Fibroblast of lung (primary cell): ENCODE measurements around the gene MYMK. TPM values are rescaled to one million over a fixed set of nuclear protein-coding genes. Genes with fewer than 3 reads are reported as not detected.

Experiments
- DNase-seq, 2 donors: peaks; one replicate each; pipeline versions ENCODE4 v3.0.0 to v3.0.0-alpha.2; 2010; ENCODE audit warnings: low read depth in 2 of 2
- H2AFZ ChIP-seq: 2 replicates; pipeline ENCODE4 v1.5.1; 2012; ENCODE audit warnings: low read length, control low read depth, inconsistent platforms
- H3K27ac ChIP-seq: 2 replicates; pipeline ENCODE4 v1.5.1; 2011; ENCODE audit warnings: low read length, control low read depth; ENCODE audit not compliant: insufficient read depth
- H3K27me3 ChIP-seq: 2 replicates; pipeline ENCODE4 v1.5.1; 2011; ENCODE audit warnings: mild to moderate bottlenecking, low read length; ENCODE audit not compliant: control insufficient read depth, insufficient read depth
- H3K36me3 ChIP-seq: 2 replicates; pipeline ENCODE4 v1.5.1; 2011; ENCODE audit warnings: low read length; ENCODE audit not compliant: control insufficient read depth, insufficient read depth
- H3K4me1 ChIP-seq: 2 replicates; pipeline ENCODE4 v1.5.1; 2011; ENCODE audit warnings: low read length; ENCODE audit not compliant: control insufficient read depth, insufficient read depth; ENCODE audit errors: extremely low read depth
- H3K4me2 ChIP-seq: 2 replicates; pipeline ENCODE4 v1.5.1; 2011; ENCODE audit warnings: low read length, control low read depth; ENCODE audit not compliant: insufficient read depth; ENCODE audit errors: extremely low read depth
- H3K4me3 ChIP-seq, 4 experiments: fragments of 200-600 bp in 1 of 4; sonication (generic) in 1 of 4; replicated peaks in 1 of 4; 2 replicates each; pipeline ENCODE4 v1.5.1; 2011 to 2016; ENCODE audit warnings: low read length in 4 of 4, low read depth in 3 of 4, mild to moderate bottlenecking in 3 of 4, control low read depth in 2 of 4, inconsistent platforms in 1 of 4, mixed read lengths in 1 of 4; ENCODE audit not compliant: insufficient read depth in 1 of 4; ENCODE audit errors: control extremely low read depth in 1 of 4
- H3K79me2 ChIP-seq: 2 replicates; pipeline ENCODE4 v1.5.1; 2012; ENCODE audit warnings: mild to moderate bottlenecking, low read length, inconsistent platforms; ENCODE audit not compliant: control insufficient read depth, insufficient read depth
- H3K9ac ChIP-seq: 2 replicates; pipeline ENCODE4 v1.5.1; 2011; ENCODE audit warnings: mild to moderate bottlenecking, low read length, control low read depth; ENCODE audit not compliant: insufficient read depth
- H3K9me3 ChIP-seq: 2 replicates; pipeline ENCODE4 v1.5.1; 2012; ENCODE audit warnings: low read depth, low read length; ENCODE audit not compliant: control insufficient read depth, insufficient read depth
- H4K20me1 ChIP-seq: 2 replicates; pipeline ENCODE4 v1.5.1; 2011; ENCODE audit warnings: low read length; ENCODE audit not compliant: control insufficient read depth, insufficient read depth; ENCODE audit errors: extremely low read depth
- CTCF ChIP-seq, 2 donors: IDR thresholded peaks in 1 of 2; conservative IDR thresholded peaks in 1 of 2; 1 replicate in 1 of 2; 2 replicates in 1 of 2; pipeline ENCODE4 v1.5.1; 2011 to 2012; ENCODE audit warnings: low read length in 2 of 2, control low read depth in 1 of 2, inconsistent platforms in 1 of 2, low read depth in 1 of 2, mild to moderate bottlenecking in 1 of 2
- EZH2 ChIP-seq: IDR thresholded peaks from 2 replicates; pipeline ENCODE4 v1.5.1; 2012; ENCODE audit warnings: low read length, control low read depth, mild to moderate bottlenecking; ENCODE audit errors: missing control alignments
- polyA plus RNA-seq, 2 donors: library from polyadenylated mRNA; depleted of rRNA in 1 of 2; stranded (reverse) in 1 of 2; unstranded in 1 of 2; fragments of >200 nt; gene quantifications; 2 replicates each; pipeline ENCODE4 v1.2.1, GENCODE V29; 2011 to 2012; ENCODE audit warnings: missing spikeins in 1 of 2
- total RNA-seq: library from RNA; depleted of rRNA; stranded (reverse); fragments of >200 nt; gene quantifications from 2 replicates; pipeline ENCODE4 v1.2.1, GENCODE V29; 2014

MYMK gene
- total and polyA plus RNA-seq, 2 donors (not counting 1 experiment from before 2014, with no cell fraction given) = not detected

GRCh38 chr9:133506653-133507038 lies 18.1 kb downstream of the MYMK start:
- Histone ChIP-seq H3K4me1 (peaks cover 11% of the 10 kb centered on the region), H4K20me1 (no peaks in the 10 kb centered on the region), H3K9ac (no peak overlapping the region), H3K9me3 (no peaks in the 10 kb centered on the region), H3K27me3 (no peaks in the 10 kb centered on the region), H3K36me3 (no peaks in the 10 kb centered on the region), H2AFZ (peak overlapping the region; percentile 30), H3K4me2 (peak overlapping the region; percentile 64), H3K27ac (peak overlapping the region; percentile 61), H3K79me2 (no peaks in the 10 kb centered on the region), H3K4me3 (no peak overlapping the region)
- TF ChIP-seq CTCF (conservative IDR thresholded peaks at IDR 0.05 in 1 of 2, IDR thresholded peaks at IDR 0.05 in 1 of 2; ENCODE audit: low read depth in 1 of 2, low read length in 2 of 2) (peak in 1 of 2 donors; percentile 22), EZH2 (no peak)
- peak; percentile 69 to 94 for DNase-seq

- no peaks in the 10 kb centered on the region for H3K27me3 ChIP-seq
- no peak overlapping the region for H2AFZ ChIP-seq
- H3K4me2 ChIP-seq = peak overlapping the region; percentile 51
- TF ChIP-seq CTCF (conservative IDR thresholded peaks at IDR 0.05 in 1 of 2, IDR thresholded peaks at IDR 0.05 in 1 of 2; ENCODE audit: low read depth in 1 of 2, low read length in 2 of 2) (no peak), EZH2 (no peak)
- H3K4me3 ChIP-seq = no peak overlapping the region
- peak overlapping the region; percentile 79 for H3K27ac ChIP-seq
- H3K9me3 ChIP-seq = no peaks in the 10 kb centered on the region
- no peaks in the 10 kb centered on the region for H4K20me1 ChIP-seq
- H3K4me1 ChIP-seq = peaks cover 11% of the 10 kb centered on the region
- peak; percentile 41 to 44 for DNase-seq
- H3K36me3 ChIP-seq = no peaks in the 10 kb centered on the region
- no peak overlapping the region for H3K9ac ChIP-seq
- H3K79me2 ChIP-seq = no peaks in the 10 kb centered on the region
Measured at GRCh38 chr9:133505901-133506652, 18.7 kb downstream of the MYMK start.

- Histone ChIP-seq H3K36me3 (no peaks in the 10 kb centered on the region), H3K27ac (peak overlapping the region; percentile 79), H3K9me3 (no peaks in the 10 kb centered on the region), H3K9ac (no peak overlapping the region), H4K20me1 (no peaks in the 10 kb centered on the region), H3K4me2 (peak overlapping the region; percentile 51), H3K27me3 (no peaks in the 10 kb centered on the region), H3K79me2 (no peaks in the 10 kb centered on the region), H3K4me3 (no peak overlapping the region), H3K4me1 (peaks cover 11% of the 10 kb centered on the region), H2AFZ (no peak overlapping the region)
- TF ChIP-seq EZH2 = no peak
- TF ChIP-seq CTCF (conservative IDR thresholded peaks at IDR 0.05 in 1 of 2, IDR thresholded peaks at IDR 0.05 in 1 of 2; ENCODE audit: low read depth in 1 of 2, low read length in 2 of 2) = no peak
- DNase-seq = peak in 1 of 2 donors; percentile 48
Measured at GRCh38 chr9:133505186-133505830, 19.5 kb downstream of the MYMK start.
